Rectal smooth muscle tissue (tissue), 1 donor: ENCODE results near the gene MRPL49.
"Not testable (repeated sequence)": the region's sequence is repeated elsewhere in the genome, so short reads cannot be mapped to it uniquely, and the experiment has no call there.

ENCODE experiments used
- H3K27ac ChIP-seq: one replicate; pipeline ENCODE4 v1.7.0; 2013; ENCODE audit warnings: low read depth, low read length, inconsistent platforms
- H3K27me3 ChIP-seq: one replicate; pipeline ENCODE4 v1.7.0; 2013; ENCODE audit warnings: low read length; ENCODE audit not compliant: control insufficient read depth, insufficient read depth
- H3K36me3 ChIP-seq: one replicate; pipeline ENCODE4 v1.7.0; 2013; ENCODE audit warnings: low read length; ENCODE audit not compliant: control insufficient read depth, insufficient read depth
- H3K4me1 ChIP-seq: one replicate; pipeline ENCODE4 v1.7.0; 2013; ENCODE audit warnings: low read length; ENCODE audit not compliant: control insufficient read depth, insufficient read depth
- H3K4me3 ChIP-seq: one replicate; pipeline ENCODE4 v1.7.0; 2013; ENCODE audit warnings: low read length
- H3K9ac ChIP-seq: one replicate; pipeline ENCODE4 v1.7.0; 2013; ENCODE audit warnings: low read length

MRPL49 gene

GRCh38 chr11:65174571-65175010, 52.5 kb downstream of the MRPL49 start:
- H3K27me3 ChIP-seq, H3K27ac ChIP-seq, H3K4me3 ChIP-seq, H3K36me3 ChIP-seq, H3K9ac ChIP-seq, H3K4me1 ChIP-seq: not testable (repeated sequence)
